HG03521 (cell line): ENCODE results near the gene TMEM119.
"Not testable (repeated sequence)": the region's sequence is repeated elsewhere in the genome, so short reads cannot be mapped to it uniquely, and the experiment has no call there.

Source experiments
- ATAC-seq: cut with Tn5 transposase; IDR thresholded peaks from one replicate; pipeline ENCODE4 v1.9.1; 2021; ENCODE audit warnings: mild to moderate bottlenecking, moderate library complexity; ENCODE audit not compliant: unreplicated experiment

Gene TMEM119

GRCh38 chr12:108567406-108568337 is 30.2 kb downstream of the TMEM119 start:
- ATAC-seq: no peak

GRCh38 chr12:108566452-108566851 is 31.4 kb downstream of the TMEM119 start:
- no peak for ATAC-seq

- no peak for ATAC-seq
Observed at GRCh38 chr12:108565976-108566375, 31.9 kb downstream of the TMEM119 start.

GRCh38 chr12:108565146-108565545 is 32.7 kb downstream of the TMEM119 start:
- no peak for ATAC-seq

GRCh38 chr12:108564724-108565123 is 33.2 kb downstream of the TMEM119 start:
- no peak for ATAC-seq

- no peak for ATAC-seq
Observed at GRCh38 chr12:108563804-108564151, 34.1 kb downstream of the TMEM119 start.

- ATAC-seq: no peak
Observed at GRCh38 chr12:108563136-108563803, 34.6 kb downstream of the TMEM119 start.

- ATAC-seq: peak; percentile 67
Observed at GRCh38 chr12:108562348-108563135, 35.3 kb downstream of the TMEM119 start, which contains the start of gene ISCU. Gene ISCU (plus strand): TSS chr12:108562596. CDS start chr12:108562623, 27 bp downstream.

- ATAC-seq: peak; percentile 1
Observed at GRCh38 chr12:108561852-108562347, 36.0 kb downstream of the TMEM119 start.

- ATAC-seq: peak; percentile 33
Observed at GRCh38 chr12:108560752-108561719, 36.8 kb downstream of the TMEM119 start, which contains the start of gene SART3. Gene SART3 (minus strand): TSS chr12:108561173. CDS start chr12:108561154, 19 bp downstream.

- ATAC-seq: no peak
Observed at GRCh38 chr12:108560321-108560721, 37.6 kb downstream of the TMEM119 start.

- ATAC-seq: no peak
Observed at GRCh38 chr12:108559748-108560147, 38.1 kb downstream of the TMEM119 start.

GRCh38 chr12:108559007-108559655 is 38.8 kb downstream of the TMEM119 start:
- no peak for ATAC-seq

GRCh38 chr12:108555383-108555782 is 42.5 kb downstream of the TMEM119 start:
- ATAC-seq: not testable (repeated sequence)

GRCh38 chr12:108553799-108554198 is 44.1 kb downstream of the TMEM119 start:
- ATAC-seq: no peak

- ATAC-seq: no peak
Observed at GRCh38 chr12:108551535-108551934, 46.3 kb downstream of the TMEM119 start.

GRCh38 chr12:108548954-108549521 is 48.8 kb downstream of the TMEM119 start:
- no peak for ATAC-seq

- ATAC-seq: no peak
Observed at GRCh38 chr12:108547686-108548085, 50.2 kb downstream of the TMEM119 start.

- no peak for ATAC-seq
Observed at GRCh38 chr12:108543652-108544051, 54.2 kb downstream of the TMEM119 start.
